Measurements from ENCODE around the gene KIF27.
"Not testable (repeated sequence)": the region's sequence is repeated elsewhere in the genome, so short reads cannot be mapped to it uniquely, and the experiment has no call there.

The KIF27 gene

GRCh38 chr9:83964973-83965349, 43.7 kb upstream of the KIF27 start:
- TF ChIP-seq CTCF (conservative IDR thresholded peaks at IDR 0.05; ENCODE audit: low read length) = no peak
- no peak overlapping the region for H3K4me3 ChIP-seq (ENCODE audit: low read length)
- DNase-seq (ENCODE audit: low read depth) = peak; percentile 52

- no peak for TF ChIP-seq CTCF (conservative IDR thresholded peaks at IDR 0.05; ENCODE audit: low read length)
- DNase-seq (ENCODE audit: low read depth) = peak; percentile 64
- H3K4me3 ChIP-seq (ENCODE audit: low read length) = no peak overlapping the region
Observed at GRCh38 chr9:83962165-83962564, 40.9 kb upstream of the KIF27 start.

GRCh38 chr9:83960991-83961390, 39.8 kb upstream of the KIF27 start:
- no peak overlapping the region for H3K4me3 ChIP-seq (ENCODE audit: low read length)
- TF ChIP-seq CTCF (conservative IDR thresholded peaks at IDR 0.05; ENCODE audit: low read length) = no peak
- no peak for DNase-seq (ENCODE audit: low read depth)

GRCh38 chr9:83959061-83959460, 37.8 kb upstream of the KIF27 start:
- H3K4me3 ChIP-seq (ENCODE audit: low read length) = no peak overlapping the region
- TF ChIP-seq CTCF (conservative IDR thresholded peaks at IDR 0.05; ENCODE audit: low read length) = no peak
- DNase-seq (ENCODE audit: low read depth) = peak; percentile 90

GRCh38 chr9:83957248-83957513, 35.9 kb upstream of the KIF27 start:
- no peak for TF ChIP-seq CTCF (conservative IDR thresholded peaks at IDR 0.05; ENCODE audit: low read length)
- H3K4me3 ChIP-seq (ENCODE audit: low read length) = peak overlapping the region; percentile 75
- no peak for DNase-seq (ENCODE audit: low read depth)

- TF ChIP-seq CTCF (conservative IDR thresholded peaks at IDR 0.05; ENCODE audit: low read length) = no peak
- peak; percentile 65 for DNase-seq (ENCODE audit: low read depth)
- peak overlapping the region; percentile 75 for H3K4me3 ChIP-seq (ENCODE audit: low read length)
Observed at GRCh38 chr9:83956436-83957247, 35.4 kb upstream of the KIF27 start.

- no peak for TF ChIP-seq CTCF (conservative IDR thresholded peaks at IDR 0.05; ENCODE audit: low read length)
- peak overlapping the region; percentile 75 for H3K4me3 ChIP-seq (ENCODE audit: low read length)
- no peak for DNase-seq (ENCODE audit: low read depth)
Observed at GRCh38 chr9:83956086-83956435, 34.8 kb upstream of the KIF27 start.

GRCh38 chr9:83948096-83948495, 26.9 kb upstream of the KIF27 start:
- not testable (repeated sequence) for DNase-seq (ENCODE audit: low read depth); H3K4me3 ChIP-seq (ENCODE audit: low read length)

Data from AG10803 (cell line).